HG03521 (cell line): ENCODE results near the gene IGFBP7.

Experiments
- ATAC-seq: cut with Tn5 transposase; IDR thresholded peaks from one replicate; pipeline ENCODE4 v1.9.1; 2021; ENCODE audit warnings: mild to moderate bottlenecking, moderate library complexity; ENCODE audit not compliant: unreplicated experiment

The IGFBP7 gene

GRCh38 chr4:57131849-57132742 is 21.9 kb upstream of the IGFBP7 start:
- ATAC-seq, result no peak

DNA sequence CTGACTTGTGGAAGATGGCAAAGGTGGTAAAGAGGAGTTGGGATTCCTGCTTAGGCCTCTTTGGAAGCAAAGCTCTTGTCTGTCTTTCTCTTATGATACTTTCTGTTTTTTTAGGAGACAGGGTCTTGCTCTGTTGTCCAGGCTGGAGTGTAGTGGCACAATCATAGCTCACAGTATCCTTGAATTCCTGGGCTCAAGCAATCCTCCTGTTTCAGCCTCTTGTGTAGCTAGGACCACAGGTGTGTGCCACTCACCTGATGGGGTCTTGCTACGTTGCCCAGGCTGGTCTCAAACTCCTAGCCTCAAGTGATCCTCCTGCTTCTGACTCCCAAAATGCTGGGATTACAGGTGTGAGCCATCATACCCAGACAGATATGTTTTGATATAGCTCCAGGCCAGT is 19.3 kb upstream of the IGFBP7 start:
- no peak for ATAC-seq

DNA sequence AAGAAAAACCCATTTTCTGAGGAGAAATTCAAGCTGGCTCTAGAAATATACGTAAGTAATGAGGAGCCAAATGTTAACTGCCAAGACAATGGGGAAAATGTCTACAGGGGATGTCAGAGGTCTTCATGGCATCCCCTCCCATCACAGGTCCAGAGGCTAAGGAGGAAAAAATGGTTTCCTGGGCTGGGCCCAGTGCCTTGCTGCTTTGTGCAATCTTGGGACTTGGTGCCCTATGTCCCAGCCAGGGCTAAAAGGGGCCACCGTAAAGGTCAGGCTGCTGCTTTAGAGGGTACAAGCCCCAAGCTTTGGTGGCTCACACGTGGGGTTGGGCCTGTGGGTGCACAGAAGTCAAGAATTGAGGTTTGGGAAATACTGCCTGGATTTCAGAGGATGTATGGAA is 17.2 kb upstream of the IGFBP7 start:
- ATAC-seq, result no peak

DNA sequence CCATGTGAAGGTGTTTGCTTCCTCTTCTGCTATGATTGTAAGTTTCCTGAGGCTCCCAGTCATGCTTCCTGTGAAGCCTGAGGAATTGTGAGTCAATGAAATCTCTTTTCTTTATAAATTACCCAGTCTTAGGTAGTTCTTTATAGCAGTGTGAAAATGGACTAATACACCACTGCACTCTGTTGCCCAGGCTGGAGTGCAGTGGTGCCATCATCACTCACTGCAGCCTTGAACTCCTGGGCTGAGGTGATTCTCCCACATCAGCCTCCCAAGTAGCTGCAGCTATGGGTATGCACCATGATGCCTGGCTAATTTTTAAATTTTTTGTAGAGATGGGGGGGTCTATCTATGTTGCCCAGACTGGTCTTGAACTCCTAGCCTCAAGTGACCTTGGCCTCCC is 15.8 kb upstream of the IGFBP7 start:
- ATAC-seq, result no peak

- ATAC-seq, result no peak
Measured at GRCh38 chr4:57124145-57124544, 14.0 kb upstream of the IGFBP7 start.

- ATAC-seq, result no peak
Measured at GRCh38 chr4:57122959-57123358, 12.8 kb upstream of the IGFBP7 start.

DNA sequence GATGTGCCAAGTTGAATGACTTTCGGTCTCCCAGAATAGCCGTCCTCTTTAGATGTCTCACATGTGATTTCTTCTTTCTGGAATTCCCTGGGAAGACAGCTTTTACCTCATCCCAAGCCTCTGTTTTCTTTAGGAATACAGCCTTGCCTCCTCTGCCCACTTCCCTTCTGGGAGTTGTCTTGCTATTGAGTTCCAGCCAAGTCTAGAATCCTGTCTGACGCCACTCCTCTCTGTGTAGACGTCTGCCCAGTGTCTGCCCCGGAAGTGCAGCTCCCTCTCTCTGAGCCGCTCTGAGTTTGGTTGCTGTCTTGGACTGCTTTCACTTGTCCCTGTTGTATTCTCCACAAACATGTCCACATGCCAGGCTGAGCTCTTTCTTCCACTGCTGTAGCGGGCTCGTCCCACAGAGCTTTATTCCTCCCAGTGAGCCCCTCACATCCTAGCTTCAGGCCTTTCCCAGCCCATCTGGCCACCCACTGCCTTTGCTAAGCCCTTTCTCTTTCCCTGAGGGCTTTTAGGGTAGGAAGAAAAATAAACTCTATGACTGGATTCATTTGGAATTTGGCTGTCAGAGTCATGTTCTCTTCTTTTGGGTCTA is 9.0 kb upstream of the IGFBP7 start:
- no peak for ATAC-seq

DNA sequence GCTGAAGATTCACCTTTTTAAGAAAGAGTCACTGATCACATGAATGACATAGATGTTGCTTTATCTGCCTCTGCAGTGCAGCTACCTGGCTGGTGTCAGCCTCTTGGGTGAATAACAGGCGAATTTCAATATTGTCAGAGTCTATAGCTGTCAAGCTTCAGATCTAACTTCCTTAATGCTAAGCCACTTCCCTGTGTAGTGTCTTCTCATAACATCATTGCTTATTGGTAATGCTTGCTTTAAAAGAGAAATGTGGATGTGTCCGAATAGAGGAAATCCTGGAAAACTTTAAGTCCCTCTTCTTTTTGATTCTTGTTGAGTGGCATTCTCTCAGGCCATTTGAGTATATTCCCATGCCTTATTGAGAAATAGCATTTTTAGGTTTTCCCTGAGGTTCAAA is 7.3 kb upstream of the IGFBP7 start:
- ATAC-seq, result no peak

DNA sequence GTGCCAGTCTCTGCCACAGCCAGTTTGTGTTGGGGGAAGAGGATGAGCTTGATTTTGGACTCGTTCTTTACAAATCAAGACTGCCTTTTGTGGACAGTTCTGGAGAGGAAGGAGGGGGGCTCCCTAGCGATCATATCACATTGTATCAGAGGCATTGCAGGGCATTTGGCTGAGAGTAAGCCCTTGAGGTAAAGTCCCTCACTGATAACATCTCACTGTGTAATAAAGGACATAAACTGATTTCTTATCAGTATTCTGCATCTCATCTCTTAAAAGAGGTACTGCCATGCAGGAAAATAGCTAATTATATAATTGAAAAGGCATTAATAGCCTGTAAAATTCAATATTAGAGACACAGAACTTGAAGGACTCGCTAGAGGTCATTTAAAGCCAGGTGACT is 6.1 kb upstream of the IGFBP7 start:
- no peak for ATAC-seq

GRCh38 chr4:57114973-57115372 is 4.8 kb upstream of the IGFBP7 start:
- no peak for ATAC-seq

DNA sequence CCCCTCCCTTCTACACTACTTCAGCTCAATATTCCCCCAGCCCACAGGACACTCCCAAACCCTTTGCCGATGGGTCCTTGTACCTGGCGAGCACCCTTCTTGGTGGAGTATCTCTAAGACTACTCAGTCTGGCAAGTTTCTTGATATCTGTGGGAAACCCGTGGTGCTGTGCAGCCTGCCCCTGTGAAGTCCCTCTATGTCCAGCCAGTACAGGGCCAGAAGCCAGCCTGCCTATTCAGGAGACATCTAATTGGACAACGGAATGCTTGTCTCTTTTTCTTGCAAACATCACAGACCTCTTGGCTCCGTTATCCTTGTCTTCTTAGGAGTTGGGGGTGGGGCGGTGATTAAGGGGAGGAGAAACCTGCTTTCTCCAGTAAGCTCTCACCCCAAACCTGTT is 3.7 kb upstream of the IGFBP7 start:
- ATAC-seq, result no peak

- no peak for ATAC-seq
Measured at GRCh38 chr4:57110640-57111511, 691 bp upstream of the IGFBP7 start.

DNA sequence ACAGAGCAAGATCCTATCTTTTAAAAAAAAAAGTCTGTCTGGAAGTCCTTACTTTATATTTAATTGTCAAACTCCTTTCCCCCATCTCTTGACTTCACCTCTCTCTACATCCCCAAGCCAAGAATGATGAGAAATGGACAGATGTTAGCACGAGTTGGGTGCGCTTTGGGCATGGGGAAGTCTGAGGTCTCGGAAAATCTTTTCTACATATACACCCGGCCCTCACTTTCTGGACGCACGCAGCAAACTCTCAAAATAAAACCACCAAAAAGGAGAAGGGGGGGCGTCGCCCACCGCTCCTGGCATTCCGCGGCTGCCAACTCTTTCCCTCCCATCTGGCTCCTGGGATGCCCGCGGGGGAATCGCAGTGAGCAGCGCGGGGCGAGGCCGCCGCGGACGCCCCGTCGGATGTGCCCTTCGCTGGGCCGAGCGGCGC is 756 bp downstream of the IGFBP7 start:
- ATAC-seq, result no peak

- ATAC-seq, result no peak
Measured at GRCh38 chr4:57106181-57106580, 4.0 kb downstream of the IGFBP7 start.

DNA sequence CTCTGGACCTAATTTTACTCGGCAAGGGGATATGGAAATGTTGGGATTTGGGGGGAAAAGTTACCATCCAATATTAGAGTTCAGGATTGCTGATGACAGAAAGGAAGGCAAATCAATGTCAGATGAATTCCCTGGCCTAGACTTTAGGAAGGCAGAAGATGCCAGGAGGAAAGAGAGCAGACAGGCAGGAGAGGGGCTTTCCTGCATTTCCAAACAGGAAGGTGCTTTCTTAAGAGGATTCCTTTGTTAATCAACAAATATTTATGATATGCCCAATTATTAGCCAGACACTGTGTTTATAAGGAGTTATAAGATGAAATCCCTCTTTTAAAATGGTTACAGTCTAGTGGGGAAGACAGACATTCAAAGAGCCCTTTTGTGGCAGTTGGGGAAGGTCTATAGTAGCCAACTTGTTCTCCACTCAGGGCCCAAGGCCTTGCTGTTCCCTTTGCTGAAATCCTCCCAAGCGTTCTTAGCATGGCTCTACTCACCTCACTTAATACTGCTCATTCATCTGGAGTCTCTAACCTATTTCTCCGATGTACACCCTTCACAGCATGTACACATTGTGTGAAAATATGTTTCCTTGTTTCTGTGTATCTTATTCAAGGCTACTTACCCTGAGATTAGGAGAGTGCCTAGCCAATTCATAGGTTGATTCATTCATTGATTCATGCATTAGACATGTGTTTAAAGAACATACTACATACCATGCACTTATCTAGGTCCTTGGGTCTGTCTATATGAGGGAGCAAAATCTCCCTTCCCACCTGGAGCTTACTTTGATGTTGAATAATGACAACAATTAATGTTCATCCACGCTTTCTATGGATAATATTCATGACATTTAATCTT is 5.3 kb downstream of the IGFBP7 start:
- ATAC-seq, result no peak

DNA sequence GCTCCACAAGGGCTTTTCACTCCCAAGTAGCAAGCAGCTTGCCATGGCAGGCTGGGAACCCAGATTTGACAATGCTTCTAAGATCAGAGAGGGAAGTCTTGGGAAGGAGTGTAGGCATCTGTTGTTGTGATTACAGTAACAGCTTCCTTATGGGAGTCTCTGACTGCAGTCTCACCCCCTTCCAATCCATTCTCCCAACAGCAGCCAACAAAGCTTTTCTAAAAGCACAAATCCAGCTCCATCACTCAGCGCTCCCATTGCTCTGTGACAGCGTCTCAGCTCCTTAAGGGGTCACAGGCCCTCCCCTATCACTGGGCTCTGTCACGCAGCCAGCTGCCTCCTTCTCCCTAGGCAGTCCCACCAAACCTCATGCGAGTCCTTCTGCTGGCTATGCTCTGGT is 7.1 kb downstream of the IGFBP7 start:
- no peak for ATAC-seq

GRCh38 chr4:57102050-57102624 is 8.0 kb downstream of the IGFBP7 start:
- ATAC-seq, result no peak

DNA sequence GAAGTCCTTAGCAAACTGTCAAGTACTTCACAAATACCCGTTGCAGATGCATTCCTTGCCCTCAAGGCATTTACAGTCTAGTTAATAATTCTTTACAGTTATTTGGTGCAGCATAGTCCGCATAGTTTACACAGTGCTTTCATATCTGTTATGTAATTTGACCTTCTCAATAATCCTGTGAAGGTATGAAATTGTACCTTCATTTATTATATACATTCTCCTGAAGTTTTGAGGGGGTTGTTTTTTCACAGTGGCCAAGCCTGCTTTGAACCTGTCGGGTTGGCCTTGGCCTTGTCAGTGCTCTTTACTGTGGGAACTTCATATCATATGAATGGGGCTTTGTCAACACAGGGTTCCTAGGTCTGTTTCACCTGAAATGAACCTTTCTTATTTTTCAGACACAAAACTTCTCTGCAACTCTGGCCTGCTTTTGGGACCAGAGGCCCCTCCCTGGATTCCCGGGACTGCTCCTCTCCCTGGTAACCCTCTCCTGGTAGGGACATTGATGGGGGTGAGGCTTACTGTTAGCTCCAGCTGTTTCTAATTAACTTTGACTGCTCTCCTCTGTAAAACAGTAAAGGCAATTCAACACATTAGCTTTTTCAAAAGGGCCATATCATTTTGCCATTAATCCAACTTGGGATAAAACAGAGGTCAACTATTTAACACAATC is 9.1 kb downstream of the IGFBP7 start:
- no peak for ATAC-seq

DNA sequence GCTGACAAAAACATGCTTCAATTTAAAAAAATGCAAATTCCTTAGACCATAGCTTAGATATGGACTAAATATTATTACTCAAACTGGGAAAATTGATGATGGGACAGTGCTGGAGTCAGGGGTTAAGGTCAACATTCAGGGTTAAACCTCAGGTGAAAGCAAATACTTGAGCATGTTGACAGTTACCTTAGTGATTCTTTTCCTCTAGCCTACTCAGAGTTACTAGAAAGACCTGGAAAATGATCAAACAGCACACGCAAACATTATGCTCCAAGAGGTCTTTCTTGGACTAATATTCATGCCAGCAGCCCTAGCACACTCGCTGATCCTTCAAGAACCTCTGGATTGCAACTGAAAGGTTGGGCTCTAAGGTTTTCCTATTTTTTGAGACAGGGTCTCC is 10.8 kb downstream of the IGFBP7 start:
- ATAC-seq, result no peak

GRCh38 chr4:57098941-57099340 is 11.2 kb downstream of the IGFBP7 start:
- no peak for ATAC-seq
